HG03378 (cell line): ENCODE measurements around the gene IL22RA2.

ENCODE experiments used
- ATAC-seq: cut with Tn5 transposase; IDR thresholded peaks from one replicate; pipeline ENCODE4 v1.9.1; 2021; ENCODE audit warnings: mild to moderate bottlenecking, moderate library complexity; ENCODE audit not compliant: unreplicated experiment

IL22RA2 gene

DNA sequence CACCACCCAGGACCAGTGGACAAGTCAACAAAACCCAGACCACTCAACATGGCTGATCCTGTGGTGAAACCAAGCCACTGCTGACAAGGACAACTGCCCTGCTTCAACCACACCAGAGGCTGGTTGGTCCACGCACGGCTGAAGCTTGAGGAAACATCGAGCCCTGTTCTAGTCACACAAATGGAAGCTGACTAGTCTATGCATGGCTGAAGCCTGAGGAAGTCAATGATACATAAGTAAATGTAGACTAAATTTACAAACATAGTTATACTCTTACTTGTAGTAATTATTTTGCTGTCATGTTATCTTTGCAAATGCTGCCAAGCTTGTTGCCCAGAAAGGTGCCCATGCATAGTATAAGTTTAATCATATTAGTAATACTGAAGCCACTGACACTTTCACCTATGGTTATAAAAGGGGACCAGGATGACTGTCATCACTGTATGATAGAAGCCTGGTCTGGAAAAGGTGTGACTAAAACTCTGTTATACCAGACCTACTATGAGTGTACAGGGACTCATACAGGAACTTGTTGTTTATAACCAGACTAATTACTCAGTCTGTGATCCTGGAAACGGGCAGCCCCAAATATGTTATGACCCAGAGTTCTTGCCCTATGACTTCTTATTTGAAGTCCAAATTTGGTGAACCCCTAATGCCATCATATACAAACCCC, 5.6 kb downstream of the IL22RA2 start:
- no peak for ATAC-seq

DNA sequence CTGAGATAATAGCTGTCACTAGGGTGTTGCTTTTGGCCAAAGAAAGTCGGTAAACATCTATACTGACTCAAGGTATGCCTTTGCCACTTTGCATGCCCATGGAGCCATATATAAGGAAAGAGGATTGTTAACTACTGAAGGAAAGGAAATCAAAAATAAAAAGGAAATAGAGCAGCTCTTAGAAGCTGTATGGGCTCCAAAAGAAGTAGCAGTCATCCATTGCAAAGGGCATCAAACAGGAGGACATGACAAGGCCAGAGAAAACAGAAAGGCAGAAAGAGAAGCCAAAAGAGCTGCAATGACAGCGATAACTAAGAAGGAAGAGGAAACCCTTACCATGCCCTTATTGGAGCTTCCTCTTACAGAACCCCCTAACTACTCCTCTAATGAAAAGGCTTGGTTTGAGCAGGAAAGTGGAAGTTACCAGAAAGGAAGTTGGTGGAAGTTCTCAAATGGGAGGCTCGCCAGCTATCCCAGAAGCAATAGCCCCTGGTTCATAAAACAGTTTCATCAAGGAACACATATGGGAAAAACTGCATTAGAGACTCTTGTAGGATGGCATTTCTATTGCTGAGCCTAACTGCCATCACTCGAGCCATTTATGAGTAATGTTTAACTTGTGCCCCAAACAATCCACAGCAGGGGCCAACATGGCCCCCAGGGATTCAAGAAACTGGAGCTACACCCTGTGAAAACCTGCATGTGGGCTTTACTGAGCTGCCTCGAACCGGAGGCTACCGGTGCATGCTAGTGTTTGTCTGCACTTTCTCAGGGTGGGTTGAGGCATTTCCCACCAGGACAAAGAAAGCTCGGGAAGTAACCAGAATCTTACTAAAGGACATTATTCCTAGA, 7.0 kb downstream of the IL22RA2 start:
- no peak for ATAC-seq

DNA sequence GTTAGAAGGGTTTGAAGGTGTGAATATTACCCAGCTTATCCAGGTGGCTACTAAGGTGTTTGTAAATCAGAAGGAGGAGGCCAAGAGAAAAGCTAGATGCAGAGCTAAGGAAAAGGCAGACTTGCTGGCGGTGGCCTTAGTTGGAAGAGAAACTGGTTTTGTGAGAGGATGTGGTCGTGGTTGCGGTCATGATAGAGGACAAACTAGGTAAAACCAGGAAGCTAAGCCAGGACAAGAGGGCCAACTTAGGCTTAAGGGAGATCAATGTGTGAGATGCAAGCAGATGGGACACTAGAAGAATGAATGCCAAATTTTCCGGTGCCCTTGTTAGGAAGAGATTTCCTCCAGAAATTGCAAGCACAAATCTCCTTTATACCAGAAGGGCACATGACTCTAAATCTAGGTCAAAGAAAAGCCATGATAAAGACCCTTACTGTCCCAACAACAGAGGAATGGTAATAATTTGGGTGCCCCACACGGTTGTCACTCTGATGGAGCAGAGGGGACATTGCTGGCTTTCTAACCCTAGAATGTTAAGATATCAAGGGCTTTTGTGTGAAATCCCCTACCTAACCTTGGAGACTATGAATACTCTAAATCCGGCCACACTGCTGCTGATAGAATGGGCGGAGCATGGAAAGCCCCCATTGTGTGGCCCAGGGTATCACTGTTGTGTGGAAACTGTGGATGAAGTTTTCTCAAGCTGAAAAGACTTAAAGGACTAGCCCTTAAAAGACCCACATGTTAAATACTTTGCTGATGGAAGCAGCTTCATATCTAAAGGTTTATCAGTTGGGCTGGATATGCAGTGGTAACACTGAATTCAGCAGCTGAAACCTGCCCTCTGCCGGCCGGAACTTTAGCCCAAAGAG, 7.8 kb downstream of the IL22RA2 start:
- ATAC-seq = peak; percentile 56

DNA sequence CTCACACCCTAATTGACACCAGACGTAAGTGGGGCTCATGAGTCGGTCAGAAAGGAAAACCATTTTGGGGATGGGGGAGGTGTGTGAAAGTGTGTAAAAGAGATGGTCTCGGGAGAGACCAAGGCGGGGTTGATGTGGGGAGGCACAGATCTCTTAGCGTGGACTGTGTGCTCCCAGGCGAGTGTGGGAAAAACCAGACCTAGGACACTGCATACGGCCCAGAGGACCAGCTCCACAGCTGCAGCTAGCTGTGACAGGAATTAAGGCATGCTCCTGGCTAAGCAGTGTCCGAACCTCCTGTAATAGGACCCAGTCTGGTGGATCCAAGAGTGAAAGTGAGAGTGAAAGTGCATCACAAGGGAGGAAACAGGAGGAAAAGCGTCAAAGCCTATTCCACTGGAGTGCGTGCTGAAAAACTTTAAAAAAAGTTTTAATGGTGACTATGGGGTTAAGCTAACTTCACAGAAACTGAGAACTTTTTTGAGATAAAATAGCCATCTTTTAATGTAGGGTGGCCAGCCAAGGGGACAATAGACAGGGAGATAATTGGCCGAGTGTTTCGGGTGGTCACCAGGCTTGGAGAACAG, 9.6 kb downstream of the IL22RA2 start:
- ATAC-seq = no peak

DNA sequence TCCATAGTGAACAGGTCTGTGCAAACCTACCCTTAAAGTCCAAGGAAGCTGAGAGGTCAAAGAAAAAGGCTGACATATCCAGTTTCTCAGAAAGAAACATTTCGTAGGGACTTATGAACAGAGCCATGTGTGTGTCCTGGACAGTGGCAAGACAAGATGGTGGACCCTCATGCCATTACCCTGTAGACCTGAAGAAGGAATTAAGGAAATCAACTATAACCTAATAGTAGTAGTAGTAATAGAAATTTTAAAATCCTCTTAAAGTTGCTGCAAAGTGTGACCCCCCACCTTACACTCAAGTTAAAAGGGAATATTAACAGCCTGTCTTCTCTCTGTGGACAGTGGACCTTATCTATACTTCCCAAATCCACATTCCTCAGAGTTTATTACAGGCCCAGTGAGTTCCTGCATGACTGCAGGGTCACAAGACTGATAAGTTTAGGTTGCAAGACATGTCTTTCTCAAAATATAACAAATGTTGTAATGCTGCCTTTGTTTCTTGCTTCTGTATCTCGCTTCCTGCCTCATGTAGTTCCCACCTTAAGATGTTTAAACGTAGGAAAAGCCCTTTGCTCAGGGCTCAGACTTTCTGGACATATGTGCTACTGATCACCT, 10.6 kb downstream of the IL22RA2 start:
- ATAC-seq = no peak

DNA sequence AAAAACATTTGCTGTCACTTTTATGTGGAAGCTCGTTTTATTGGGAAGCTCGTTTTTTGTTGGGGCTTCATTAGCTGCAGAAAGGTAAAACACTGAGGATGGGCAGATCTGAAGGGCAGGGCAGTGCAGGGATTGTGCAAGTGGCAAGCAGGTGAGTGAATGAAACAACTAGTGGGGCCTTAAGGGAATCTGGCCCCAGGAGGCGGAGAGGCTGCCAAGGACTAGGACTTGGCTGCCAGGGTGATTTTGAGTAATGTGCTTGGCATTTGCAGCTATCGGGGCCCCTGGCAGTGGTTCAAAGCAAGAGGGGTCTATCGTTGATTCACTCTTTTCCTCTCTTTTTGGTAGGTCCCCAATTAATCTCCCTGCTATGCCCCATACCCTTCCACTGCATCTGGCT, 11.5 kb downstream of the IL22RA2 start:
- ATAC-seq = no peak

DNA sequence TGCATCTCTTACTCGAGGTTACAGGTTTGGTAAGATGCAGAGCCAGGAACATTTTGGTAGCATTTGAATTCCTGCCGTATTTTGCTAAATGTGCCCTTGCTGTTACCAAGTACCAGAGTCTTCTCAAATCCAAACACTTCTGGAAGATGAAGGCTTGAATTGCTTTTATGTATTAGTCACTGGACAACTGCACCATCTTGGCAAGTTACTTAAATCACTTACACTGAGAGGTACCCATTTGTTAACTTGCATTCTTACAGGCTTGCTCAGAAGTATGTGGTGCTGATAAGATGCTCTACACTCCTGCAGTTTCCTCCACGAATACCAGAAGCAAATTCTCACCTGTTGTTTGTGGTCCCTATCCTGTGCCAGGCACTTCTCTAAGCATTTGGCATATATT, 12.7 kb downstream of the IL22RA2 start:
- no peak for ATAC-seq

DNA sequence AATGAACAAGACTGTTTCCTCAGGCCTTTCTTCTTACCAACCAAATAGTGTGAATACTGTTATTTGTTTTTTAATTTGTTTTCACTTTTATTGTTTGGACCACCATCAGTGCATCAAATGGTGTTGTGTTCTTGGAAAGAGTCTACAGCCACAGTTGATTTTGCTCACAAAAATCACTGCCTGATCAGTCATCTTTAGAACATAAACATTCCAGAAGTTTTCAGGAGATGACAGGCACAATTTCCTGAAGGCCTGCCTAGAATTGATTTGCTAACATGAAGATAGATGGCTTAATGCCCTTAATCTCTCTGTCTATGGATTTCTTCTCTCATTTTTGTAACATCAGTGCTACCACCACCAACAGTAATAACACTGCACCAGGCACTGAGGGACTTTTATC, 13.5 kb downstream of the IL22RA2 start:
- ATAC-seq = no peak

DNA sequence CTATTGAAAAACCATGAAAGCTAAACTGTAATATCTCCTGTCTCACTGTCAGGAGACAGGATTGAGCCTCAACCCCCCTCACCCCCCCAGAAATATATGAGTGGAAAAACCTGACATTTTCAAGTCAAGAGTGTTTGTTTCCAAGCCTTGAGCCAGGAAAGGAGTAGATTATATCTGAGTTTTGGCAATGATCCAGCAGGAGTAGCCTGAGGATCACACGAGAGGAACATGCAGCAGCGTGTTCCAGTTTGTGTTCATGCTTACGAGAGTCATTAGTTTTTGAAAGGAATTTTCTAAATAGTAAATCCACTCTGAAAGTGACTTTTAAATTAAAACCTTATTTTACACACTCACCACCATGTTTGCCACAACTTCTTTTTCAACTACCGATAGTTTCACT, 15.8 kb downstream of the IL22RA2 start:
- no peak for ATAC-seq

DNA sequence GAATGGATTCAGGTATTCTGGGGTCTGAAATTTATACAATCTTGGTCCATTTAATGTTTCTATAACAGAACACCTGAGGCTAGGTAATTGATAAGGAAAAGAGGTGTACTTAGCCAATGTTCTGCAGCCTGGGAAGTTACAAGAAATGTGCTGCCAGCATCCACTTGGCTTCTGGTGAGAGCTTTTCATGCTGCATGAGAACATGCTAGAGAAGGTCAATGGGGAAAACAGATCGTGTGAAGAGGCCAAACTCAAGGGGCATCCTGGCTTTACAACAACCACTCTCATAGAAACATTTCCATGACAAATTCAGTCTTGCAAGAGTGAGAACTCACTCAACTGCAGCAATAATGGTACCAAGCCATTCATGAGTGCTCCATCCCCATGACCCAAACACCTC, 16.8 kb downstream of the IL22RA2 start:
- ATAC-seq = no peak

DNA sequence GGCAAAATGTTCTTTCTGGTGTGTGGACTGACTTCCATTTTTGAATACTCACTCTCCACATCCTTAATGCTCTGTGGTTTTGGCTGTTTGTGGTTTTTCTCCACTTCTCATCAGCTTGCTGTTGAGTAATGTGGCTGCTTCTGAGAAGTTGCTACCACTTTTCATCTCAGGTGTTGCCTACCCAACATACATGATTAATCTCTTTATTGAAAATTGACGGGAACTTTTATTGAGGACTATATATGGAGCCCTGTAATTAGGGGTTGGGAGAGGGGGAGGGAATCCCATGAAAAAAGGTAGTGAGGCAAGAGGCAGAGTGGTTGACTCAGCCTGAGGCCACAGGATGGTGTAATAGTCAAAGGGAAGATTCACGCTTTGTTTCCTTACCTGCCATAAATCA, 17.6 kb downstream of the IL22RA2 start:
- ATAC-seq = peak; percentile 73

DNA sequence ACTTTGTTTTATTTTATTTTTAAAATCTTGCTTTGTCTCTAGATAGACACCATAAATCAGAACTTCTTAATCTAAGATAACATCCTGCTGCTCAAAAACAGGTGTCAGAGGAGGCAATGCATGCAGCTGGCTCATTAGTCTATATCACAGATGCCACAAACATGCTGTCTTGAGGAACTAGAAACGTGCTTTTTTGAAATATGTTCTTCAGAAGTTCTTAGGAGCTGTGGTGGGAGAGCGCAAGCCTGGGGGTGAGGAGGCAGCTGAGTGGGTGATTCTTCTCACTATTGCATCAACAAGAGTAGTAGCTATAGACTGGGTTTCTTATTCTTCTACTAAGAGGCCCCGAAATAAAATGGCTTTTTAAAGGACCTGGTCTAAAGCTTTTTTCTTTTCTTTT, 23.4 kb downstream of the IL22RA2 start:
- ATAC-seq = no peak

DNA sequence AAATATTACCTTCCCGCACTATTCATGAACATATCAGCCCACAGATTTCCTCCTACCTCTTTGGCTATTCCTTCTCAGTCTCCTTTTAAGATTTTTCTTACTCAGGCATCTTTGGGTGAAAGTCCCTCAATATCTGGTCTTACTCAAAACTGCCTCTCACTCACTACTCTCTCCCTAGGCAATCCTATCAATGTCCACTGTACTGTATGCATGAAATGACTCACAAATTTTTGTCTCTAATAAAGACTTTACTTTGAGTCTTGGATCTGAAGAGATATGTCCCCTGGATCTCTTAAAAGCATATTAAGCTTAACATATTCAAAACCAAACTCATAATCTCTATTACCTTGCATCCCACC, 24.4 kb downstream of the IL22RA2 start:
- ATAC-seq = no peak

DNA sequence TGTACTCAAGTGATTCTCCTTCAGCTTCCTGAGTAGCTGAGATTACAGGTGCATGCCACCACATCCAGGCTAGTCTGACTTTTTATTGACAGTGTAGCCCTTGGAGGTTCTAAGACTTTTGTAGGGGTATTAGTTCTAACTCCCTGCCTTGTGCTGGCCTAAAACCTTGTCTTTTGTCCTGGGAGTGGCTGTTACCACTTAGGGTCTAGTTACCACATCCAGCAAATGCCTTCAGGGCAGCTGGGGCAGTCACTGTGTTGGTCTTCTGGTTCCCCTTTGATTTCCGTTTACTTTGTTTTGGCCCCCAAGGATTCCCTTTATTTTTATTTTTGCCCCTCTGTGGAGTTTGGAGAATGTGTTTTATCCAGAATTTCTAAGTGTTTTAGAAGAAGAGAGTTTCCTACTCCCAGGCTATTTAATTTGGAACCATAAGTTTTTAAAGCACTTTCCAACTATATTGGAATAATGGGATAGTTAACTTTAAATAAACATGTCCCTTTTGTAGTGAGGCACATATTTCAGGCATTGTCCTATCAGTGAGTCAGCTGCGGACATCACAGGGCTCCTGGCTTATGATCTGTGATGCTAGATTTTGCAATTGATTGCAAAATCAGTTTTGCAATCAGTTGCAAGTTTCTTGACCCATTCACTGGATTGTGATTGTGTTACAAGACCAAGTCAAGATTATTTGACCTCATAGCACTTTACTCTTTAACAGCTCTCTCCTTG, 25.0 kb downstream of the IL22RA2 start:
- ATAC-seq = no peak

DNA sequence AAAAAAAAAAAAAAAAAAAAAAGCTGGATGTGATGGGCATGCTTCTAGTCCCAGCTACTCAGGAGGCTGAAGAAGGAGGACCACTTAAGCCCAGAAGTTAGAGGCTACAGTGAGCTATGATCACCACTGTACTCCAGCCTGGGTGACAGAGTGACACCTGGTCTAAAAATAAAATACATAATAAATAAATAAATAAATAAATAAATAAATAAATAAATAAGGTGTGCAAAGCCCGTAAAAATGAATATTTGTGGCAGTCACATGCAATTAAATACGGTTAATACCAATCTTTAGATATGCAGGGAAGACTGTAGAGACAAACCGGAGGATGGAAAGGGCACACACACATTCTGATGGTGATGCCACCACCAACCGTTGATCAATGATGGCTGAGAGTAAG, 26.2 kb downstream of the IL22RA2 start:
- no peak for ATAC-seq

DNA sequence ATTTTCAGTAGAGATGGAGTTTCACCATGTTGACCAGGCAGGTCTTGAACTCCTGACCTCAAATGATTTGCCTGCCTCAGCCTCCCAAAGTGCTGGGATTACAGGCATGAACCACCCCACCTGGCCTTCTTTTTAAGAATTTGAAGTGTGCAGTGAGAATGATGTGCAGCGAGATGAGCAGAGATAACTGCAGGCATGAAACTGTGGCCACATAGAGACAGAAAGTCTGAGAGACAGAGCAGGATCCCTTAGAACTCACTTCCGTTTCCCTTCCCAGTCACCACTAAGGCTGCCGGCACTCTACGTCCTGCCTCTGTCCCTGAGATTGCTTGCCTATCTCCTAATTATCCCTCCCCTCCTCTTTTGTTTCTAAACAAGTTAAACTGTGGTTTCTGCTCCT, 27.2 kb downstream of the IL22RA2 start:
- ATAC-seq = no peak

DNA sequence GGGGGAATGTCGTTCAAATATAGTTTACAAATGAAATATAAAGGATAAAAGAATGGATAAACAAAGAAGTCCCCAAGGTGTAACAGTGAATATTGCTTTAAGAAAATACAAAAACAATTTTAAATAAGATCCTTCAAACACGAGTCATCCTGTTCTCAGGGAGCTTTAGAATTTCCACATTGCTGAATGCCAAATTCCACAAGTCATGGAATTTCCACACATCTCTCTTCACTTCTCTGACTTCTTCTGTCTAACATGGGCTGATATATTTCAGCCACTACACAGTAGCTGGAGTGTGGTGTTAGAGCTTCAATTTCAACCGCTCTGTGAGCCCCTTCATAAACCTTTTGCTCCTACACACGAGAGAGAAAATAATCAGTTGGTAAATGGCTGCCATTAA, 28.0 kb downstream of the IL22RA2 start:
- no peak for ATAC-seq

DNA sequence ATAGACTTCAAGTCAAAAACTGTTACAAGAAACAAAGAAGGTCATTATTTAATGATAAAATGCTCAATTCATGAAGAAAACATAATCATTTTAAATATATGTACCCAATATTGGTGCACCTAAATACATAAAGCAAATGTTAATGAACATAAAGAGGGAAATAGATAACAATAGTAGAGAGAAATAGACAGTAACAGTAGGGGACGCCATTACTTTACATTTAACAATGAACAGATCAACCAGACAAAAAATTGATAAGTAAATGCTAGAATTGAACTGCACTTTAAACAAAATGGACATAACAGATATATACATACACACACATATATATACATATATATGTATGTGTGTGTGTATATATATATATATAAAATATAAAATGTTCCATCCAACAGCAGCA, 37.4 kb downstream of the IL22RA2 start:
- no peak for ATAC-seq

DNA sequence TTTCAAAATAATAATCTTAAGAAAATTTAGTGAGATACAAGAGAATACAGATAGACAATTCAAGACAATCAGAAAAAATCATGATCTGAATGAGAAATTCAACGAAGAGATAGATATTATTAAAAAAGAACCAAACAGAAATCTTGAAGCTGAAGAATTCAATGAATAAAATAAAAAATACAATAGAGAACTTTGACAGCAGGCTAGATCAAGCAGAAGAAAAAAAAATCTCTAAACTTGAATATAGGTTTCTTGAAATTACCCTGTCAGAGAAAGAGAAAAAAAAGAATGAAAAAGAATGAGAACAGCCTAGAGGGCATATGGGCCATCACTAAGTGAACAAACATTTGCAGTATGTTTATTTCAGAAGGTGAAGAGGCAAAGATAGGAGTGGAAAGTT, 39.0 kb downstream of the IL22RA2 start:
- ATAC-seq = no peak

DNA sequence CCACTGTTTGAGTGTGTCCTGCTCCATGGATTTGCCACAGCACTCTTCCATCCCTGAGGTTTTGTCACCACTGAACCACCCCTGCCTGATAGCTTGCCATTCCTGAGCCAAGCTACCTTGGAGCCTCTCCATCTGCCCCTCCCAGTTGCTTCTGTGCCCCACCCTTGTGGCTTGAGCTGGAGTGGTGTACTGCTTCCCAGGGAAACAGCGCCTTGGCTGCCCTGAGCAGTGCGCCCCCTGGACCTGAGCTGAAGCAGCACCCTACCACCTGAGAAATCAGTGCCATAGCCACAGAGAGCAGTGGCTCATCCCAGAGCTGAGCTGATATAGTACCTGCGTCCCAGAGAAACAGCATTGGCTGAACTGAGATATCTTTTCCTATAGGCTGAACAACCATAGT, 40.3 kb downstream of the IL22RA2 start:
- no peak for ATAC-seq
